Heart left ventricle (tissue), 16 donors: ENCODE results near the gene SLC2A4RG. TPM values are rescaled to one million over a fixed set of nuclear protein-coding genes. Genes with fewer than 3 reads are reported as not detected.

Experiments
- ATAC-seq, 4 donors: fragments of 200-7000 bp; cut with Tn5 transposase; one replicate each; pipeline ENCODE4 v1.9.1; 2020 to 2022; ENCODE audit warnings: moderate library complexity in 4 of 4, mild to moderate bottlenecking in 3 of 4, moderate number of reproducible peaks in 1 of 4
- DNase-seq, 5 donors: peaks; one replicate each; pipeline ENCODE4 v3.0.0-alpha.2; 2020
- H3K27ac ChIP-seq, 12 donors: fragments of 200-600 bp; sonication (generic) in 4 of 12; one replicate each; pipeline versions ENCODE4 v1.5.0 to v1.8.0; 2016 to 2022; ENCODE audit warnings: mild to moderate bottlenecking in 2 of 12
- H3K27me3 ChIP-seq, 9 donors: fragments of 200-600 bp; sonication (generic) in 2 of 9; one replicate each; pipeline versions ENCODE4 v1.5.1 to v1.8.0; 2016 to 2022; ENCODE audit warnings: mild to moderate bottlenecking in 3 of 9
- H3K36me3 ChIP-seq, 9 donors: fragments of 200-600 bp; sonication (generic) in 2 of 9; one replicate each; pipeline versions ENCODE4 v1.5.0 to v1.8.0; 2018 to 2022; ENCODE audit warnings: mild to moderate bottlenecking in 2 of 9
- H3K4me1 ChIP-seq, 12 donors: fragments of 200-600 bp; sonication (generic) in 4 of 12; one replicate each; pipeline versions ENCODE4 v1.5.0 to v1.8.0; 2016 to 2022; ENCODE audit warnings: mild to moderate bottlenecking in 3 of 12
- H3K4me3 ChIP-seq, 12 donors: fragments of 200-600 bp; sonication (generic) in 4 of 12; one replicate each; pipeline versions ENCODE4 v1.5.0 to v1.8.0; 2017 to 2022; ENCODE audit warnings: mild to moderate bottlenecking in 9 of 12, moderate library complexity in 4 of 12
- H3K9me3 ChIP-seq, 12 donors: fragments of 200-600 bp; sonication (generic) in 4 of 12; one replicate each; pipeline versions ENCODE4 v1.5.0 to v1.8.0; 2016 to 2022; ENCODE audit warnings: mild to moderate bottlenecking in 1 of 12
- CTCF ChIP-seq, 12 donors: fragments of 200-600 bp; sonication (generic) in 4 of 12; IDR thresholded peaks; one replicate each; pipeline versions ENCODE4 v1.5.0 to v1.8.0; 2018 to 2022; ENCODE audit warnings: antibody characterized with exemption in 12 of 12, mild to moderate bottlenecking in 5 of 12
- POLR2A ChIP-seq, 2 donors: fragments of 450-650 bp; IDR thresholded peaks; one replicate each; pipeline ENCODE4 v1.6.1; 2017; ENCODE audit warnings: antibody characterized with exemption in 2 of 2, mild to moderate bottlenecking in 2 of 2, moderate library complexity in 2 of 2
- WGBS, 4 donors: extraction: QIAGEN DNeasy Blood & Tissue Kit in 2 of 4; methylation state at CpG; one replicate each; pipeline versions ENCODE4 v1.1.5 to v1.1.7; 2013 to 2018; 5-methylcytosine and 5-hydroxymethylcytosine counted together
- intact Hi-C, 10 donors: fragments of 100-400 bp; cut with DNase I; formaldehyde crosslinking; loops; one replicate each; pipeline versions ENCODE4 v1.11.1 to v1.14.2; 2022
- polyA plus RNA-seq, 2 donors: library from polyadenylated mRNA; stranded (reverse); fragments of 200-250 nt; gene quantifications; one replicate each; pipeline ENCODE4 v1.2.3, GENCODE V29; 2013
- total RNA-seq, 9 donors: library from RNA; depleted of rRNA in 2 of 9; stranded (reverse); fragments of >200 nt in 2 of 9; fragmentation: NEBNext Ultra II Directional in 3 of 9; extraction: Animal tissue kit (Norgen Biotek cat#: 25700) in 3 of 9; gene quantifications; one replicate each; pipeline versions ENCODE4 v1.1.0 to v1.2.4, GENCODE V29; 2016 to 2023
- donor health status: ischemic (EF 13 %, LVEDD 7.1; RV severe dilation, severe dysfunction).
- donor health status: healthy with polysubstance abuse.
- donor health status: DM: no; HTN: yes; CAD: no.
- donor health status: DM: no; HTN: no; CAD: no.
- donor health status: ischemic (EF 25% LVEDD 6.9; RV normal size, moderate dysfunction).
- donor health status: ischemic (EF 25% LVEDD 5.7; RV mildly dilated, moderate dysfunction).
- donor health status: healthy.
- donor health status: DM: yes; HTN: yes; CAD: no.
- donor health status: ischemic (EF 35%, LVEDD 5.7; RV mildly dilated, moderate dysfunction).
- donor health status: nonischemic (EF 11% LVEDD 7.7; RV severe dilation, severe dysfunction).
- donor health status: DM: yes; HTN: yes; CAD: no.
- donor health status: PGD.
- donor health status: ischemic (EF 29% LVEDD 5.4; RV normal size, mild dysfunction).
- donor health status: nonischemic (EF 23%, LVEDD 6.1; RV moderate dilation, normal function).

SLC2A4RG gene
- total and polyA plus RNA-seq, 11 donors: 18.3 to 82.5 (median 70.7) TPM

GRCh38 chr20:63756648-63756991 is 17.0 kb downstream of the SLC2A4RG start:
- no peak for ATAC-seq
- Histone ChIP-seq H3K27me3 (no peaks in the 10 kb centered on the region), H3K36me3 (peaks cover 0 to 37% (median 12%) of the 10 kb centered on the region in 9 donors), H3K4me1 (peaks cover 0 to 6% (median 0%) of the 10 kb centered on the region in 12 donors), H3K27ac (no peak overlapping the region), H3K4me3 (no peak overlapping the region), H3K9me3 (no peaks in the 10 kb centered on the region)
- 61 to 82% (median 78%) methylated on average over 8 of the region's 8 CpGs for WGBS, 4 donors
- intact Hi-C loops: no loop called here
- TF ChIP-seq CTCF (IDR thresholded peaks at IDR 0.05) (no peak), POLR2A (IDR thresholded peaks at IDR 0.05) (no peak)
- DNase-seq: peak in 1 of 5 donors; percentile 23

DNA sequence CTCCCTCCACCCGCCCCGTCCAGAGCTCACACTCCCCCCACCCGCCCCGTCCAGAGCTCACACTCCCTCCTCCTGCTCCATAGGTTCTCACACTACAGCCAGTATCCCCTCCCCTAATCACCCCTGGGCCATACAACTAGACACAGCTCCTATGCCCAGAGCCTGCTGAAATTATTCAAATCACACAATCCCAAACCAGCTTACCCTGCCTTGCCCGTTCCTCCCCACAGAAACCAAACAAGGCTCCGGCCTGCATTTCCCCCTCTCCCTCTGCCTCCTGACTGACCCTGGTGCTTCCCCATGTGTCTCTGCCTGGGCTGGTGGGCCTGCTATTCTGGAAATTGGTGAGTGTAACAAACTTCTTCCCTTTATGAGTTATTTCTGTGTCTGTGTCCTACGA is 18.6 kb downstream of the SLC2A4RG start:
- H3K27me3 ChIP-seq: no peaks in the 10 kb centered on the region
- 88 to 98% (median 91%) methylated on average over 3 to 7 of the region's 7 CpGs for WGBS, 4 donors
- peaks cover 0 to 6% (median 0%) of the 10 kb centered on the region in 12 donors for H3K4me1 ChIP-seq
- DNase-seq (peak in 2 of 5 donors; percentile 1 to 9), ATAC-seq (no peak)
- TF ChIP-seq CTCF (IDR thresholded peaks at IDR 0.05): no peak
- TF ChIP-seq POLR2A (IDR thresholded peaks at IDR 0.05): no peak
- no peaks in the 10 kb centered on the region for H3K9me3 ChIP-seq
- peaks cover 0 to 44% (median 8%) of the 10 kb centered on the region in 9 donors for H3K36me3 ChIP-seq
- H3K27ac ChIP-seq: no peak overlapping the region
- H3K4me3 ChIP-seq: no peak overlapping the region
- intact Hi-C loops: no loop called here

DNA sequence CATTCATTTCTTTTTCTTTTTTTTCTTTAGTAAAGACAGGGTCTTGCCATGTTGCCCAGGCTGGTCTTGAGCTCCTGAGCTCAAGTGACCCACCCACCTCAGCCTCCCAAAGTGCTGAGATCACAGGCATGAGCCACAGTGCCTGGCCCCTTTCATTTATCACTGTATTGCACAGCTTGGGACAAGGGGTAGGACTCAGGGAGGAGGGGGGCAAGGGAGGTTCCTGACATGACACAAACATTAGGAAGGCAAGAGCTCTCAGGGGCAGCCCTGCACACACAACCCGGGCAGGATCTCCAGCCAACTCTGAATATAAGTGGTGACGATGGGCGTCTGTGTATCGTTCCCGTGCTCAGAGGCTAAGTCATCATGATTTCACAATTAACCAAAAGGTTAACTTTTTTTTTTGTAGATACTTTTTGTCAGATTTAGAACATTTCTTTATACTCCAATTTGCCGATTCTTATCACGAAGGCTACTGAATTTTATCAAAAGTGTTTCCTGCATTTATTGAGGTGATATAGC is 19.9 kb downstream of the SLC2A4RG start:
- Histone ChIP-seq H3K4me1 (no peaks in the 10 kb centered on the region), H3K36me3 (peaks cover 0 to 54% (median 10%) of the 10 kb centered on the region in 9 donors), H3K9me3 (no peaks in the 10 kb centered on the region), H3K4me3 (no peak overlapping the region), H3K27ac (no peak overlapping the region), H3K27me3 (no peaks in the 10 kb centered on the region)
- intact Hi-C loops: no loop called here
- no peak for TF ChIP-seq CTCF (IDR thresholded peaks at IDR 0.05)
- 83 to 90% (median 87%) methylated on average over 7 of the region's 7 CpGs for WGBS, 4 donors
- ATAC-seq: no peak
- DNase-seq: peak in 2 of 5 donors; percentile 3 to 6

GRCh38 chr20:63765082-63765873 is 25.7 kb downstream of the SLC2A4RG start:
- Histone ChIP-seq H3K36me3 (peaks cover 0 to 81% (median 42%) of the 10 kb centered on the region in 9 donors), H3K27me3 (no peaks in the 10 kb centered on the region), H3K9me3 (no peaks in the 10 kb centered on the region), H3K4me1 (peaks cover 0 to 5% (median 0%) of the 10 kb centered on the region in 12 donors), H3K4me3 (no peak overlapping the region), H3K27ac (no peak overlapping the region)
- intact Hi-C loops: no loop called here
- ATAC-seq: no peak
- no peak for TF ChIP-seq POLR2A (IDR thresholded peaks at IDR 0.05)
- no peak for TF ChIP-seq CTCF (IDR thresholded peaks at IDR 0.05)
- DNase-seq: peak in 2 of 5 donors; percentile 16 to 26
- WGBS, 4 donors: 62 to 69% (median 65%) methylated on average over 16 of the region's 16 CpGs
